OCI-LY3 (cell line): ENCODE results near the gene ISOC2.

Source experiments
- CTCF ChIP-seq: fragments of 200-600, 300-600 bp; sonication (generic); IDR thresholded peaks from 2 replicates; pipeline ENCODE4 v1.5.1; 2014; ENCODE audit warnings: antibody characterized with exemption, low read length, low read depth
- EZH2phosphoT487 ChIP-seq: fragments of 200-600 bp; shearing (Covaris generic); IDR thresholded peaks from 2 replicates; pipeline ENCODE4 v1.6.1; 2018; ENCODE audit warnings: antibody characterized with exemption, mixed run types, low read depth

GRCh38 chr19:55433292-55433691 lies 28.1 kb downstream of the ISOC2 start:
- TF ChIP-seq CTCF: no peak
- TF ChIP-seq EZH2phosphoT487: no peak
